SK-N-SH (cell line): ENCODE results near the gene CDH18.

Source experiments
- CHD2 ChIP-seq: fragments of 150-350 bp; IDR thresholded peaks from 2 replicates; pipeline ENCODE4 v1.6.1; 2018; ENCODE audit warnings: low read length; ENCODE audit not compliant: partially characterized antibody
- EP300 ChIP-seq, 2 experiments: IDR thresholded peaks; 2 replicates each; pipeline versions ENCODE4 v1.4.0 to v1.6.1; 2012; ENCODE audit warnings: borderline replicate concordance in 1 of 2, low read depth in 1 of 2, low read length in 1 of 2
- EZH2phosphoT487 ChIP-seq: fragments of 200-600 bp; sonication (generic); IDR thresholded peaks from 2 replicates; pipeline ENCODE4 v1.6.1; 2017; ENCODE audit warnings: low read depth, mixed run types, mild to moderate bottlenecking, antibody characterized with exemption, moderate library complexity, borderline replicate concordance
- JUND ChIP-seq: IDR thresholded peaks from 2 replicates; pipeline ENCODE4 v1.4.0; 2012
- NFIC ChIP-seq: IDR thresholded peaks from 2 replicates; pipeline ENCODE4 v1.4.0; 2012; ENCODE audit warnings: borderline replicate concordance
- NRF1 ChIP-seq: IDR thresholded peaks from 2 replicates; pipeline ENCODE4 v1.6.1; 2012; ENCODE audit warnings: low read depth, mild to moderate bottlenecking, low read length
- POLR2AphosphoS5 ChIP-seq: IDR thresholded peaks from 2 replicates; pipeline ENCODE4 v1.6.1; 2012; ENCODE audit warnings: low read depth, low read length
- SIN3A ChIP-seq: IDR thresholded peaks from 2 replicates; pipeline ENCODE4 v1.6.1; 2012; ENCODE audit warnings: low read depth, mild to moderate bottlenecking, low read length, moderate library complexity, borderline replicate concordance
- TAF1 ChIP-seq: IDR thresholded peaks from 2 replicates; pipeline ENCODE4 v1.6.1; 2012; ENCODE audit warnings: low read depth, mild to moderate bottlenecking, low read length, moderate library complexity, borderline replicate concordance
- TCF12 ChIP-seq: IDR thresholded peaks from 2 replicates; pipeline ENCODE4 v1.4.0; 2012
- TEAD4 ChIP-seq: IDR thresholded peaks from 2 replicates; pipeline ENCODE4 v1.4.0; 2012; ENCODE audit warnings: mild to moderate bottlenecking, borderline replicate concordance; ENCODE audit not compliant: insufficient read depth
- TF ChIP-seq, protein P1 (sequence below): fragments of 200-600 bp; sonication (generic); IDR thresholded peaks from 2 replicates; pipeline ENCODE4 v1.6.1; 2017; ENCODE audit warnings: antibody characterized with exemption, mild to moderate bottlenecking, moderate library complexity
- TF ChIP-seq, protein P2 (sequence below): IDR thresholded peaks from 2 replicates; pipeline ENCODE4 v1.4.0; 2012; ENCODE audit warnings: low read depth
- TF ChIP-seq, protein P3 (sequence below): IDR thresholded peaks from 2 replicates; pipeline ENCODE4 v1.6.1; 2012; ENCODE audit warnings: mild to moderate bottlenecking, low read depth, low read length, moderate library complexity

DNA sequence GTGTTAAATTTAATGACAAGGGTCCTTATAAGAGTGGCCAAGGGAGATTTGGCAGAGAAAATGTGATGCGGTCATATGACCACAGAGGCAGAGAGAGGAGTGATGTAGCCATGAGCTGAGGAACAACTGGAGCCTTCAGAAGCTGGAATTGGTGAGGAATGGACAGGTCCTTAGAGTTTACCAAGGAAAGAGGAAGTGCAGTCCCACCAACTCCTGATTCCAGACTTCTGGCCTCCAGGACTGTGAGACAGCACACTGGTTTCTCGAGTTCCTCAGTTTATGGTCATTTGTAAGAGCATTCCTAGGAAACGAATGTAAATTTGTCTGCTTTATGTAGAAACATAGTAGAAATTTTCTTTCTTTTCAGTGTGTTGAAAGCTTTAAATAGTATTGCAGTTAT is 410.1 kb downstream of the CDH18 start:
- TF ChIP-seq TAF1, result no peak
- TF ChIP-seq, protein P1, sequence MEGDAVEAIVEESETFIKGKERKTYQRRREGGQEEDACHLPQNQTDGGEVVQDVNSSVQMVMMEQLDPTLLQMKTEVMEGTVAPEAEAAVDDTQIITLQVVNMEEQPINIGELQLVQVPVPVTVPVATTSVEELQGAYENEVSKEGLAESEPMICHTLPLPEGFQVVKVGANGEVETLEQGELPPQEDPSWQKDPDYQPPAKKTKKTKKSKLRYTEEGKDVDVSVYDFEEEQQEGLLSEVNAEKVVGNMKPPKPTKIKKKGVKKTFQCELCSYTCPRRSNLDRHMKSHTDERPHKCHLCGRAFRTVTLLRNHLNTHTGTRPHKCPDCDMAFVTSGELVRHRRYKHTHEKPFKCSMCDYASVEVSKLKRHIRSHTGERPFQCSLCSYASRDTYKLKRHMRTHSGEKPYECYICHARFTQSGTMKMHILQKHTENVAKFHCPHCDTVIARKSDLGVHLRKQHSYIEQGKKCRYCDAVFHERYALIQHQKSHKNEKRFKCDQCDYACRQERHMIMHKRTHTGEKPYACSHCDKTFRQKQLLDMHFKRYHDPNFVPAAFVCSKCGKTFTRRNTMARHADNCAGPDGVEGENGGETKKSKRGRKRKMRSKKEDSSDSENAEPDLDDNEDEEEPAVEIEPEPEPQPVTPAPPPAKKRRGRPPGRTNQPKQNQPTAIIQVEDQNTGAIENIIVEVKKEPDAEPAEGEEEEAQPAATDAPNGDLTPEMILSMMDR, result no peak
- TF ChIP-seq POLR2AphosphoS5, result no peak
- no peak for TF ChIP-seq JUND
- TF ChIP-seq TEAD4, result no peak
- no peak for TF ChIP-seq EP300 (IDR thresholded peaks at IDR 0.05; ENCODE audit: borderline replicate concordance in 1 of 2, low read depth in 1 of 2, low read length in 1 of 2)
- no peak for TF ChIP-seq CHD2
- no peak for TF ChIP-seq TCF12
- TF ChIP-seq, protein P2, sequence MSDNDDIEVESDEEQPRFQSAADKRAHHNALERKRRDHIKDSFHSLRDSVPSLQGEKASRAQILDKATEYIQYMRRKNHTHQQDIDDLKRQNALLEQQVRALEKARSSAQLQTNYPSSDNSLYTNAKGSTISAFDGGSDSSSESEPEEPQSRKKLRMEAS, result no peak
- TF ChIP-seq NRF1, result no peak
- TF ChIP-seq EZH2phosphoT487, result no peak
- no peak for TF ChIP-seq SIN3A
- TF ChIP-seq NFIC, result no peak
- TF ChIP-seq, protein P3, sequence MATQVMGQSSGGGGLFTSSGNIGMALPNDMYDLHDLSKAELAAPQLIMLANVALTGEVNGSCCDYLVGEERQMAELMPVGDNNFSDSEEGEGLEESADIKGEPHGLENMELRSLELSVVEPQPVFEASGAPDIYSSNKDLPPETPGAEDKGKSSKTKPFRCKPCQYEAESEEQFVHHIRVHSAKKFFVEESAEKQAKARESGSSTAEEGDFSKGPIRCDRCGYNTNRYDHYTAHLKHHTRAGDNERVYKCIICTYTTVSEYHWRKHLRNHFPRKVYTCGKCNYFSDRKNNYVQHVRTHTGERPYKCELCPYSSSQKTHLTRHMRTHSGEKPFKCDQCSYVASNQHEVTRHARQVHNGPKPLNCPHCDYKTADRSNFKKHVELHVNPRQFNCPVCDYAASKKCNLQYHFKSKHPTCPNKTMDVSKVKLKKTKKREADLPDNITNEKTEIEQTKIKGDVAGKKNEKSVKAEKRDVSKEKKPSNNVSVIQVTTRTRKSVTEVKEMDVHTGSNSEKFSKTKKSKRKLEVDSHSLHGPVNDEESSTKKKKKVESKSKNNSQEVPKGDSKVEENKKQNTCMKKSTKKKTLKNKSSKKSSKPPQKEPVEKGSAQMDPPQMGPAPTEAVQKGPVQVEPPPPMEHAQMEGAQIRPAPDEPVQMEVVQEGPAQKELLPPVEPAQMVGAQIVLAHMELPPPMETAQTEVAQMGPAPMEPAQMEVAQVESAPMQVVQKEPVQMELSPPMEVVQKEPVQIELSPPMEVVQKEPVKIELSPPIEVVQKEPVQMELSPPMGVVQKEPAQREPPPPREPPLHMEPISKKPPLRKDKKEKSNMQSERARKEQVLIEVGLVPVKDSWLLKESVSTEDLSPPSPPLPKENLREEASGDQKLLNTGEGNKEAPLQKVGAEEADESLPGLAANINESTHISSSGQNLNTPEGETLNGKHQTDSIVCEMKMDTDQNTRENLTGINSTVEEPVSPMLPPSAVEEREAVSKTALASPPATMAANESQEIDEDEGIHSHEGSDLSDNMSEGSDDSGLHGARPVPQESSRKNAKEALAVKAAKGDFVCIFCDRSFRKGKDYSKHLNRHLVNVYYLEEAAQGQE, result no peak
